ENCODE results near the gene FAM131C.
A peak's percentile ranks its signal among the peaks of the same experiment; 100 is the strongest.
"Not testable (repeated sequence)": the region's sequence is repeated elsewhere in the genome, so short reads cannot be mapped to it uniquely, and the experiment has no call there.

FAM131C gene

GRCh38 chr1:16073490-16074119 lies at the start of gene FAM131C:
Gene FAM131C (minus strand): TSS chr1:16073651. CDS start chr1:16073442, 209 bp downstream.
- DNase-seq = peak in 8 of 56 donors; percentile 8 to 50 (median 18)

- no peak for DNase-seq
These were observed 49.5 kb upstream of the FAM131C start for GRCh38 chr1:16122916-16123315.

GRCh38 chr1:16122350-16122881 lies 49.0 kb upstream of the FAM131C start:
- DNase-seq = no peak

- DNase-seq = no peak
These were observed 47.5 kb upstream of the FAM131C start for GRCh38 chr1:16120940-16121410.

- DNase-seq = no peak
These were observed 47.0 kb upstream of the FAM131C start for GRCh38 chr1:16120407-16120806.

GRCh38 chr1:16119926-16120325 lies 46.5 kb upstream of the FAM131C start:
- DNase-seq = no peak

GRCh38 chr1:16119504-16119903 lies 46.1 kb upstream of the FAM131C start:
- no peak for DNase-seq

- no peak for DNase-seq
These were observed 45.3 kb upstream of the FAM131C start for GRCh38 chr1:16118706-16119105.

- no peak for DNase-seq
These were observed 44.5 kb upstream of the FAM131C start for GRCh38 chr1:16117936-16118335.

- DNase-seq = no peak
These were observed 43.9 kb upstream of the FAM131C start for GRCh38 chr1:16117369-16117768.

- no peak for DNase-seq
These were observed 43.2 kb upstream of the FAM131C start for GRCh38 chr1:16116625-16117024.

GRCh38 chr1:16116002-16116401 lies 42.6 kb upstream of the FAM131C start:
- DNase-seq = no peak

GRCh38 chr1:16115468-16115983 lies 42.1 kb upstream of the FAM131C start:
- DNase-seq = no peak

GRCh38 chr1:16114527-16115467 lies 41.3 kb upstream of the FAM131C start:
- DNase-seq = peak in 2 of 56 donors; percentile 13 to 29

GRCh38 chr1:16112596-16113555 lies 39.4 kb upstream of the FAM131C start:
- no peak for DNase-seq

- DNase-seq = peak in 1 of 56 donors; percentile 18
These were observed 38.5 kb upstream of the FAM131C start for GRCh38 chr1:16111771-16112595.

GRCh38 chr1:16110884-16111283 lies 37.4 kb upstream of the FAM131C start:
- no peak for DNase-seq

GRCh38 chr1:16110456-16110855 lies 37.0 kb upstream of the FAM131C start:
- no peak for DNase-seq

- DNase-seq = no peak
These were observed 36.1 kb upstream of the FAM131C start for GRCh38 chr1:16109571-16109970.

- DNase-seq = not testable (repeated sequence)
These were observed 33.6 kb upstream of the FAM131C start for GRCh38 chr1:16107039-16107438.
